22Rv1 (cell line): ENCODE measurements around the gene AGAP1.

Source experiments
- CTCF ChIP-seq: fragments of 450-650 bp; IDR thresholded peaks from 2 replicates; pipeline ENCODE4 v1.5.1; 2017; ENCODE audit warnings: mild to moderate bottlenecking
- ZFX ChIP-seq: fragments of 450-650 bp; IDR thresholded peaks from 2 replicates; pipeline ENCODE4 v1.6.1; 2017; ENCODE audit warnings: antibody characterized with exemption, borderline replicate concordance

DNA sequence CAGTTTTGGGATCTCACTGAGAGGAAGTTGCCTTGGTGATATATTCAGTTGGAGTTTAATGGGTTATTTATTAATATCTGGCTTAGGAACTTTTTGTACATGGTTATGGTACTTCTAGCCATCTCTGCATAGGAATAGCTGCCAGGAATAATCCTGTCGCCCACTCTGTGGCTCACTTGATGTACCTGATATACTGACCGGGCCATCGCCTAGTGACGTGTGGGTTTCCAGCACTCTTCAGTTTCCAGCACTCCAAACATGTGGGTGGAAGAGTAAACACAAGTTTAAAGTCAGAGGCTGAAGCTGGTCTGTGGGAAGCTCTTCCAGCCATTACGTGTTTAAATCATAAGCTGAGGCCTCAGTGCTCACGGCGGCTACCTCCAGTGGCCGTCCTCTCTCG lies 44.3 kb upstream of the AGAP1 start:
- no peak for TF ChIP-seq CTCF
- no peak for TF ChIP-seq ZFX
